Measurements from ENCODE around the gene COBLL1.

DNA sequence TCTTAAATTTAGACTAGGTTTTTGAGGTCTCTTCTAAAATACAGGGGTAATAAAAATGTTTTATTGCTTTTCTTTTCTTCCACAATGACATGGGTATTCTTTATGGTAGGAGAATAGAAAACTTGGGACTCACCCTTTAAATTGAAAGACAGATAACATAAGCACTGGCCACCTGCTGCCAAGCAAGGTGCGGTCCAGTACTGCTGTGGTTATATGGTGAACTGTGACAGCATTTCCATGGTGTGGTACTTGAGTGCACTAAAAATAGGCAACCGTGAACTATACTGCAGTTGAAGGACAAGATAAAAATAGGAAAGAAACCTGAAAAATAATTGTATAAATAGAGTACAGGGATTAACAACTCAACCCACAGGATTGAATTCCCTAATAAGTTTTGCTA, 165.9 kb downstream of the COBLL1 start:
- TF ChIP-seq CTCF (conservative IDR thresholded peaks at IDR 0.05; ENCODE audit: low read depth, low read length) (no peak), EZH2phosphoT487 (IDR thresholded peaks at IDR 0.05; ENCODE audit: borderline replicate concordance, low read length) (no peak), EZH2 (IDR thresholded peaks at IDR 0.05; ENCODE audit: low read length, unreplicated experiment) (no peak)

Measured in PC-3 (cell line).